ENCODE results near the gene NGEF. TPM values are rescaled to one million over a fixed set of nuclear protein-coding genes. Genes with fewer than 3 reads are reported as not detected.

The NGEF gene
- total RNA-seq, 4 donors from 2014 or later: 14.4 to 25.0 (median 17.9) TPM

DNA sequence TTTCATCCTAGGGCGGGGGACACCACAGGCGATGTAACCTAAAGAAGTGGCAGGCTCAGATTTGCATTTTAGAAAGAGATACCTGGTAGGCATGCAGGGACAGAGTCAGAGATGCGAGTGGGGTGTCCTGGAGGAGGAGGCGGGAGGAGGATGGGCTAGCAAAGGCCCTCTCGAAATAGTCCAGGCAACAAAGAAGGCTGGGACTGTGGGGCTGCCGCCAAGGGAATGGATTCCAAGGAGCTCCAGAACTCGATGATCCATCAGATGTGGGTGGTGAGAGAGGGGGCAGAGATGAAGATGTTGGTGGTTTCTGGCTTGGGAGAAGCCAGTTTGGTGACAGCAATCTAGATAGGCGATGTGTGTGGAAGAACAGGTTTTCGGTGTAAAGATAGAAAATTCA is 34.6 kb upstream of the NGEF start:
- Histone ChIP-seq H3K36me3 (no peaks in the 10 kb centered on the region), H3K4me1 (peaks cover 31% of the 10 kb centered on the region), H3K27ac (peak overlapping the region; percentile 14), H3K27me3 (no peaks in the 10 kb centered on the region), H3K4me3 (no peak overlapping the region), H3K9me3 (no peaks in the 10 kb centered on the region)
- DNase-seq (ENCODE audit: low spot score in 2 of 2): peak in 1 of 2 donors; percentile 17
- 62% methylated on average over 9 of the region's 9 CpGs for WGBS
- TF ChIP-seq, protein P1, sequence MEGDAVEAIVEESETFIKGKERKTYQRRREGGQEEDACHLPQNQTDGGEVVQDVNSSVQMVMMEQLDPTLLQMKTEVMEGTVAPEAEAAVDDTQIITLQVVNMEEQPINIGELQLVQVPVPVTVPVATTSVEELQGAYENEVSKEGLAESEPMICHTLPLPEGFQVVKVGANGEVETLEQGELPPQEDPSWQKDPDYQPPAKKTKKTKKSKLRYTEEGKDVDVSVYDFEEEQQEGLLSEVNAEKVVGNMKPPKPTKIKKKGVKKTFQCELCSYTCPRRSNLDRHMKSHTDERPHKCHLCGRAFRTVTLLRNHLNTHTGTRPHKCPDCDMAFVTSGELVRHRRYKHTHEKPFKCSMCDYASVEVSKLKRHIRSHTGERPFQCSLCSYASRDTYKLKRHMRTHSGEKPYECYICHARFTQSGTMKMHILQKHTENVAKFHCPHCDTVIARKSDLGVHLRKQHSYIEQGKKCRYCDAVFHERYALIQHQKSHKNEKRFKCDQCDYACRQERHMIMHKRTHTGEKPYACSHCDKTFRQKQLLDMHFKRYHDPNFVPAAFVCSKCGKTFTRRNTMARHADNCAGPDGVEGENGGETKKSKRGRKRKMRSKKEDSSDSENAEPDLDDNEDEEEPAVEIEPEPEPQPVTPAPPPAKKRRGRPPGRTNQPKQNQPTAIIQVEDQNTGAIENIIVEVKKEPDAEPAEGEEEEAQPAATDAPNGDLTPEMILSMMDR (IDR thresholded peaks at IDR 0.05): no peak
- TF ChIP-seq POLR2AphosphoS5 (IDR thresholded peaks at IDR 0.05) (no peak), EP300 (IDR thresholded peaks at IDR 0.05) (no peak), POLR2A (IDR thresholded peaks at IDR 0.05) (no peak)

DNA sequence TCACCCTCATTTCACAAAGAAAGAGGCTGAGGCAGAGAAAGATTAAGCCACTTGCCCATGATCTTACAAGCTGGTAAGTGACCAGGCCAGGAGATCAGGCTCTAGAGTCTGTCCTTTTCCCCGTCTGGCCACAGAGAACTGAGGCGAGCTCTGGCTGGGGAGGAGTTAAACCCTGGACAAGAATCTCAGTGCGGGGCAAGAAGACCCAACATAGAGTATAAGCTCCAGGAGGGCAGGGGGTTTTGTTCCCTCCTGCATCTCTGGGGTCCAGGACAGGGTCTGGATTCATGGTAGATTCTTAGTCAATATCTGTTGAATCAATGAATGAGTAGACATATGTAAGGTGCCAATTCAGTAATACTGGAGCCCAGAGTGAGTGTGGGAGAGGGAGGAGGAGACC is 34.1 kb upstream of the NGEF start:
- Histone ChIP-seq H3K4me3 (no peak overlapping the region), H3K36me3 (no peaks in the 10 kb centered on the region), H3K4me1 (peaks cover 29% of the 10 kb centered on the region), H3K27ac (no peak overlapping the region), H3K27me3 (no peaks in the 10 kb centered on the region), H3K9me3 (no peaks in the 10 kb centered on the region)
- 88% methylated on average over 3 of the region's 3 CpGs for WGBS
- TF ChIP-seq POLR2A (IDR thresholded peaks at IDR 0.05): no peak
- DNase-seq (ENCODE audit: low spot score in 2 of 2): peak in 1 of 2 donors; percentile 41

DNA sequence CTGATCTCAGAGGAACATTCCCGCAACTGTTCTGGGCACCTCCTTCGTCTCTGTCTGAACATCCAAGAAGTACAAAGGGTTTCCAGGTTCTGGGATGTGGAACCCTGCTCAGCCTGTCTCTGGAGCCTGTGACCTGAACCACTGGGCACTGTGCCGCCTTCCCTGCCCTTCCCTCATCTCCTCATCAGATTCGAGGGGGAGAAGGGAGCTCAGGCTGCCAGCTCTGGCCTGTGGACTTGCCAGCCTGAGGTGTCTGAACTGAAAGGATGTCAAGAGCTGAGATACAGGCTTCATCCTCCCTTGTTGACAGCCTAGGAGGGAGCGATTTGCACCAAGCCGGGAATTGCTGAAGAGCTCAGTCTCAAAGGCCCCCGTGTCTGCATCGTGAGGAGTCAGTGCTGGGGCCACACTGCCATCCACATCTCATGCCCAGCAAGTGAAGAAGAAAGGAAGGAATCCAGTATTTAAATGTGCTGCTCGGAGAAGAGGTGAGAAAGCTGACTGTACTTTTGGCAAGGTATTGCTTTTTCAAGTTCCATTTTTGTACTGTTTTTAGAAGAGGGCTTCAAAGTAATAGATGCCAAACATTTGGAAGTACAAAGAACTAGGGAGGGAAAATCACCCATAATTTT is 32.0 kb upstream of the NGEF start:
- H3K4me3 ChIP-seq: no peak overlapping the region
- H3K27me3 ChIP-seq: no peaks in the 10 kb centered on the region
- WGBS: 84% methylated on average over 8 of the region's 9 CpGs
- TF ChIP-seq, protein P1 (IDR thresholded peaks at IDR 0.05): no peak
- no peak for TF ChIP-seq POLR2AphosphoS5 (IDR thresholded peaks at IDR 0.05)
- no peak for TF ChIP-seq POLR2A (IDR thresholded peaks at IDR 0.05)
- no peak for TF ChIP-seq EP300 (IDR thresholded peaks at IDR 0.05)
- peaks cover 17% of the 10 kb centered on the region for H3K4me1 ChIP-seq
- no peaks in the 10 kb centered on the region for H3K9me3 ChIP-seq
- DNase-seq (ENCODE audit: low spot score in 2 of 2): no peak
- no peaks in the 10 kb centered on the region for H3K36me3 ChIP-seq
- no peak overlapping the region for H3K27ac ChIP-seq

DNA sequence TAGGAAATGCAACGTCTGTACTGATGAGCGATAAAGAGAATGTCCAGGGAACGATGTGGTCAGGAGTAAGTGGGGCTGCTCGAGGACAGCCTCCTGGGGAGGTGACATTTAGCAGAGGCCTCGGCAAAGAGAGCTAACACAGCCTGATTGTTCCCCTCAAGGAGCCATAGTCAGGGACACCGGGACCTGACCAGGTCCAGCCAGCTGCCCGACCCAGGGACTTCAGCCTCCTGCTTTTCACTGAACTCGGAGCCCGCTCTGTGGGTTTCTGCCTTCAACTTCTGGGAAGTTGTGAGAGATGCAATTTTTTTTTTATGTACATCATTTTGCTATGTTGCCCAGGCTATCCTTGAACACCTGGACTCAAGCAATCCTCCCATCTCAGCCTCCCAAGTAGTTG is 29.5 kb upstream of the NGEF start:
- H3K27ac ChIP-seq: no peak overlapping the region
- no peak overlapping the region for H3K4me3 ChIP-seq
- 94% methylated on average over 9 of the region's 9 CpGs for WGBS
- H3K4me1 ChIP-seq: no peaks in the 10 kb centered on the region
- no peaks in the 10 kb centered on the region for H3K9me3 ChIP-seq
- no peaks in the 10 kb centered on the region for H3K36me3 ChIP-seq
- DNase-seq (ENCODE audit: low spot score in 2 of 2): no peak
- no peak for TF ChIP-seq POLR2AphosphoS5 (IDR thresholded peaks at IDR 0.05)
- no peak for TF ChIP-seq EP300 (IDR thresholded peaks at IDR 0.05)
- TF ChIP-seq, protein P1 (IDR thresholded peaks at IDR 0.05): no peak
- TF ChIP-seq POLR2A (IDR thresholded peaks at IDR 0.05): no peak
- no peaks in the 10 kb centered on the region for H3K27me3 ChIP-seq

DNA sequence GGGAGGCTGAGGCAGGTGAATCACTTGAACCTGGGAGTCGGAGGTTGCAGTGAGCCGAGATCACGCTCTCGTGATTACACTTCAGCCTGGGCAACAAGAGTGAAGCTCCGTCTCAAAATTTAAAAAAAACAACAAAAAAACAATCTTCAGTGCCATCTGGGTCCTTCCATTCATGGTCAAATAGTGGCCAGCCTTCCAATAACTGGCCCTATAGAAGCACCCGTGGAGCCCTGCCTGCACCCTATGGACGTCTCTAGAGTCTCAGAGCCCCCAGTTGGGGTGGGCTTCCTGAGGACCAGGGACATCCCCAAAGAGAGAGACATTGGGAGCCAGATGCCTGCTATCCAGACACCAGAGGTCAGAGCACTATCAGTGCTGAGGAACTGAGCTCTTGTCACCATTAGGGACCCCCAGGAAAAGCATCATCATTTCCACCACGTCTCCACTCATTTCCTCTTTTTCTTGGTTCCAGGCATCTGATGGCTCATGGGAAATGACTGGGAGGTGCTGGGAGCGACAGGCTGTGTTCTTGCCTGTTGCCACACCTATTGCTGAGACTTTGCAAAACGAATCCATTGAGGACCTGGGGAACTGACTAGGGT is 28.8 kb upstream of the NGEF start:
- no peak for DNase-seq (ENCODE audit: low spot score in 2 of 2)
- no peak overlapping the region for H3K27ac ChIP-seq
- 80% methylated on average over 10 of the region's 10 CpGs for WGBS
- no peaks in the 10 kb centered on the region for H3K27me3 ChIP-seq
- H3K4me3 ChIP-seq: no peak overlapping the region
- H3K9me3 ChIP-seq: no peaks in the 10 kb centered on the region
- no peaks in the 10 kb centered on the region for H3K36me3 ChIP-seq
- TF ChIP-seq, protein P1 (IDR thresholded peaks at IDR 0.05): no peak
- no peak for TF ChIP-seq POLR2A (IDR thresholded peaks at IDR 0.05)
- no peak for TF ChIP-seq POLR2AphosphoS5 (IDR thresholded peaks at IDR 0.05)
- TF ChIP-seq EP300 (IDR thresholded peaks at IDR 0.05): no peak
- no peaks in the 10 kb centered on the region for H3K4me1 ChIP-seq

All from suprapubic skin (tissue), 4 donors.